Tibial nerve (tissue), 3 donors: ENCODE data around the gene NOS2.

ENCODE experiments used
- POLR2A ChIP-seq, 2 donors: fragments of 450-650 bp; IDR thresholded peaks; one replicate each; pipeline ENCODE4 v1.6.1; 2017; ENCODE audit warnings: antibody characterized with exemption in 2 of 2, mild to moderate bottlenecking in 2 of 2, moderate library complexity in 2 of 2
- TF ChIP-seq, protein P1 (sequence below), 5 experiments: fragments of 200-600 bp in 3 of 5; fragments of 450-650 bp in 2 of 5; sonication (generic) in 3 of 5; IDR thresholded peaks; one replicate each; pipeline ENCODE4 v1.5.1; 2016 to 2019; ENCODE audit warnings: antibody characterized with exemption in 5 of 5, mild to moderate bottlenecking in 3 of 5, moderate library complexity in 2 of 5

DNA sequence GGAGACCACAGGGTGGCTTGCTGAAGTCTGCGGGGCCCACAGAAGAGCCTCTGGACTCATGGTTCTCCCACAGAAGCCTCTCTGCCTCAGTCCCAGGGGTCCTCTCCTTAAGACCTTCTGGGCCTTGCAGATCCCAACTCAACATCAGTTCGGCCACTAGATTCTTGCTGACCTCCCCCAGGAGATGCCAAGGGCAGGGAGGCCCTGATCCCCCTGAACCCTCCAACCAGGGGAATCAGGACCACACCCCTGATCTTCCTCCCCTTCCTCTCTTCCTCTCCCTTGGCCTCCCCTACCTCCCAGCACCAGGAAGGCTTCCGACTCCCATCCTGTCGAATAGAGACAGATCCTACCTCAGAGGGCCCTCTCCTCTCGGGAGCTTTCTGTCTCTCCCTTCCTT lies 53.4 kb downstream of the NOS2 start:
- TF ChIP-seq, protein P1, sequence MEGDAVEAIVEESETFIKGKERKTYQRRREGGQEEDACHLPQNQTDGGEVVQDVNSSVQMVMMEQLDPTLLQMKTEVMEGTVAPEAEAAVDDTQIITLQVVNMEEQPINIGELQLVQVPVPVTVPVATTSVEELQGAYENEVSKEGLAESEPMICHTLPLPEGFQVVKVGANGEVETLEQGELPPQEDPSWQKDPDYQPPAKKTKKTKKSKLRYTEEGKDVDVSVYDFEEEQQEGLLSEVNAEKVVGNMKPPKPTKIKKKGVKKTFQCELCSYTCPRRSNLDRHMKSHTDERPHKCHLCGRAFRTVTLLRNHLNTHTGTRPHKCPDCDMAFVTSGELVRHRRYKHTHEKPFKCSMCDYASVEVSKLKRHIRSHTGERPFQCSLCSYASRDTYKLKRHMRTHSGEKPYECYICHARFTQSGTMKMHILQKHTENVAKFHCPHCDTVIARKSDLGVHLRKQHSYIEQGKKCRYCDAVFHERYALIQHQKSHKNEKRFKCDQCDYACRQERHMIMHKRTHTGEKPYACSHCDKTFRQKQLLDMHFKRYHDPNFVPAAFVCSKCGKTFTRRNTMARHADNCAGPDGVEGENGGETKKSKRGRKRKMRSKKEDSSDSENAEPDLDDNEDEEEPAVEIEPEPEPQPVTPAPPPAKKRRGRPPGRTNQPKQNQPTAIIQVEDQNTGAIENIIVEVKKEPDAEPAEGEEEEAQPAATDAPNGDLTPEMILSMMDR (IDR thresholded peaks at IDR 0.05): no peak
- TF ChIP-seq POLR2A (IDR thresholded peaks at IDR 0.05): no peak
